UCSD-AML1 (cell line): ENCODE results near the gene VTI1A.

Source experiments
- DNase-seq: peaks from one replicate; lab custom pipeline; 2025; ENCODE audit not compliant: unreplicated experiment; lab: John Stamatoyannopoulos, UW

The VTI1A gene

DNA sequence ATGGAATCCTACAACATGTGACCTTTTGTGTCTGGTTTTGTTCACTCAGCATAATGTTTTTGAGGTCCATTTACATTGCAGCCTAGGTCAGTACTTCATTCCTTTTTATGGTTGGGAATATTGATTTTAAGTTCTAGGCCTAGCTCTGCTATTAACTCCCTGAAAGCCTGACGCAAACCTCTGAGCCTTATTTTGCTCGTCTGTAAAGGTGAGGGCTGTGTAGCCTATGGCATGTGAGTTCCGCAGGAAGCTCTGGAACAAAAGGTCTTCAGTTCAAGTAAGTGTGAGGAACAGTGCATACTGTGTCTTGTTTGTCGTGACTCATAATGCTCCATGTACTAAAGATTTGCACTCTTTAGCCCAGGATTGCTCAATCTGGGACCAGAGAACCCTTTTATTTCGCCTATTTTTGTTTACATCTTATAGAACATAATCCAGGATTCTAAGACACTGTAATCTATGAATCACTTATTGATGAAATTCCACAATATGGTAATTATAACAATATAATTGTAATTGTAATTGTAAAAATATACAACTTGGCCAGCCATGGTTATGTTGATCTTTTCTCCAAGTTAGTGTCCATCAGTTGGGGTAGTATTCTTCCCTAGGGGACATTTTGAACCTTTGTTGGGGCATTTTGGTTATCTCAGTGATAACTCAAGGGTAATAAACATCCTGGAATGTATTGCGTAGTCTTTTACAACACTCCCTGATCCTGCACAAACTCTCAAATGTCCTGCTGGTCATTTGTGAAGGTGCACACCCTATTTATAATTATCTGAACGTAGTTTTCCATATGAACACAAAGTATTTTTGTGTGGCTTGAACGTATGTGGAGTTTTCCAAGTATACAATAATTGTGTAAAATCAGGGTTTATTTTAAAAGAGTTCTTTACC is 184.7 kb downstream of the VTI1A start:
- no peak for DNase-seq

DNA sequence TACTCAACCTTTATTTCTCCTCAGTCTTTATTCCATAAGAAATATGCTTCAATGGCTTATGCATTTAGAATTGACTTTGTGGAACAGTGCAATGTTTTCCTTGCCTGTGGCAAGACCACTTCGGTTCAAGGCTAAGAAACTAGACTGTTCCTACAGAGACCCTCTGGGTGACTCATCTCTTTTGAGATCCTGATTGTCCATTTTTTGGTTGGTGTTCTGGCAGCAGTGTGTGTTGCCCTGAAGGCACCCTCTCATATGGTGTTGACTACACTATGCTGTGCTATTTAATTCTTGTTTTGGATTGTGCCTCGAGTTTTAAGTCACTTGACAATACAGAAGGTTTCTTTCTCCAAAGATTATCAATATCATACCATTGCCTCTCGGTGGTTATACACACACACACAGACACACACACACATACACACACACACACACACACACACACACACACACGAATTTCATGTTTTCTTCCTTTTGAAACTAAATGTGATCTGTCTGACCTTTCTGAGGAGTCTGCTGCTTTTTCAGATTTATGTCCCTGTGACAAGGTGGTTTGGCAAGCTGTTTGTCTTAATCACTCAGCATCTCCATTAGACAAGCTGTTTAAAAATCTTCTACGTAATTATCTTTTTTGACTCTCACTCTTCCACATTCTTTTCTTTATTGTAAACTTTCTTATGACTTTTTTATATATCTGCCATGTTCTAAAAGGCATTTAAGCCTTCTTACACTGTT is 187.2 kb downstream of the VTI1A start:
- DNase-seq: no peak

DNA sequence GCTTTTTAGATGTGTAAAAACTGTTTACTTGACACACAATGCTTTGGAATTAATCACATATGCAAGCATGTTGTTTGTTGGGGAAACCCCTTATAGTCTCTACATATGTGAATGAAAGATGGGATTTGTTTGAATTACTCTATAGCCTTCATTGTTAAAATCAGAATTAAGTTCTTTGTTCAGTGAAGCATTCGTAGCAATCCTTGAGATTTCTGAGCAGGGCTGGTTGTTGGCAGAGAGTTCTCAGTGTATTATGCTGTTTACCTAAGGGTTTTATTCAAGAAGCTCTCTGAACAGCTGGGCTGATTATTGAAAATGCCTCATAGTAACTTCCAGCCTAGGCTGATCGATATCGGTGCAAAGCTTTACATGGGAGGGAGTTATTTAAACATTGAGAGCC is 190.9 kb downstream of the VTI1A start:
- DNase-seq: no peak

DNA sequence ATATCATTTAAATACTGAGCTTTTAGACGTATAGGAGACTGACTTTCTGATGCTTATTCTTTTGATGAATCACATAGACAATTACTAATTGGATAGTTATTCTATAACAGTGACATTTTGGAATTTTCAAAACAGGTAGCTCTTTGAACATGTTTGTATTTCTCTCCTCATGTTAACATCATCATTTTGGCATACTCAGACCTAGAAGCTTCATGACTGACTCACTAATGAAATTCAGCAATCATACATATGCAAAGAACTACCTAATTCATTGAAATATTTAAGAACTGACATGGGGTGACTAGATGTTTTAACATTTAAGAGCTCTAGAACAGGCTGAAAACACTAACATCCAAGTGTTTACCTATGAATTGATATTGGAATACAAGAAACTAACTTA is 192.3 kb downstream of the VTI1A start:
- no peak for DNase-seq

DNA sequence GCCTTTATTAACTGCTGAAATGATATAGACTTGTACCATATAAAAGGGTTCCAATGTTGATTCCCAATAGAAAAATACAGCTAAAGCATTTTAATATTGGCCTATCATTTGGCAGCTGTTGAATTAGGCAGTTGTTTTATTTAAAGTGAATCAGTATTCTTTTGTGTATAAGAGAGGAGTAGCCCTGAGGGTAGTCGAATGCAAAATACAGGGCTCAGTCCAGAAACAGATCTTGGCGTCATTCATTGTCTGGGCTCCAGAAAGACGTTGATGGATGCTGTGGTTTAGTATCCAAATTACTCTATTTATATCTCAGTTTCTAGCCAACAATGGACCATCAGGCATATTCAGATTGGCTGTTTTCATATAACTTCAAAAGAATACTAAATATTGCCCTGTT is 193.6 kb downstream of the VTI1A start:
- no peak for DNase-seq

DNA sequence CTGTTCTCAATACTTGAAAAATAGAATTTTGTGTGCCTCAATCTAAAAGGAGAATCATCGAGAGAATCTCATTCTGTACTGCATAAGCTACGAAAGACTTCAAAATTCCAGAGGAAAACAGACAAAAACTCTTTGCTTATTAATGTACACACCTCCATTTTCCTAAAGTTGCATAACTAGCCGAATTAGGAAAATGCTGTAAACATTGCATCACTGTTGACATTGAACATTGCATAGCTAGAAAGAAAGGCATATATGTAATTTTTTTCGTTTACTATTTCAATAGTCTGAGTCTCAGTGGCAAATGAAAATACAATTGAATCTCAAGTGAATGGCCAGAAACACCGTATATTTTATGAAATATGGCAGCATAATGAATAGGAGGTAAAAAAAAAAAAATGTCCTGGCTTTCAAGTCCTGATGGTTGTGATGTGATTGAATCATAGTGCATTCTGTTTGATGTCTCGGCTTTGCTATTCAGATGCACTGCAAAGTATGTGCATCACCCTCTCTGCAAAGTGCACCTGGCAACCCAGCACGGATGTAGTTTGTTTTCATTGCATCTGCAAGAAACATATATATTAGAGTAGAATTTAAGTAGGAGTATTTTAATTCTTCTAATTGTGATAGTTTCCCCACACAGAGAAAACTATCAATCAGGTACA is 196.7 kb downstream of the VTI1A start:
- DNase-seq: no peak

DNA sequence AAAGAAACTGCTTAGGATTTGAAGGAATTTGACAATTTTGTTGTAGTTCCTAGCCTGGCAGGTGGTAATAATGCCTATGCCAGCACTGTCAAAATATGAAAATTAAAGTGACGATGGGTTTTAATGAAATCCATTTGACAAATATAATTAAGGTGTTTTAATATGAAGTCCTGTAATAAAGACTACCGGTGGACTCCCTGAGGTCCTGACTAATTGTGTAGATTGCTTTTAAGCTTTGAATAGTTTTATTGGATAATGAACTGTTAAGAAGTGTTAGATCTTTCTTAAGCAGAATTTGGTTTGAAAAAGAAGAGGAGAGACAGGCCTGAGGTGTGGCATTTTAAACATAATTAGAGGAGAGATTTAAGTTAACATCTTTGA is 197.2 kb downstream of the VTI1A start:
- DNase-seq: no peak

DNA sequence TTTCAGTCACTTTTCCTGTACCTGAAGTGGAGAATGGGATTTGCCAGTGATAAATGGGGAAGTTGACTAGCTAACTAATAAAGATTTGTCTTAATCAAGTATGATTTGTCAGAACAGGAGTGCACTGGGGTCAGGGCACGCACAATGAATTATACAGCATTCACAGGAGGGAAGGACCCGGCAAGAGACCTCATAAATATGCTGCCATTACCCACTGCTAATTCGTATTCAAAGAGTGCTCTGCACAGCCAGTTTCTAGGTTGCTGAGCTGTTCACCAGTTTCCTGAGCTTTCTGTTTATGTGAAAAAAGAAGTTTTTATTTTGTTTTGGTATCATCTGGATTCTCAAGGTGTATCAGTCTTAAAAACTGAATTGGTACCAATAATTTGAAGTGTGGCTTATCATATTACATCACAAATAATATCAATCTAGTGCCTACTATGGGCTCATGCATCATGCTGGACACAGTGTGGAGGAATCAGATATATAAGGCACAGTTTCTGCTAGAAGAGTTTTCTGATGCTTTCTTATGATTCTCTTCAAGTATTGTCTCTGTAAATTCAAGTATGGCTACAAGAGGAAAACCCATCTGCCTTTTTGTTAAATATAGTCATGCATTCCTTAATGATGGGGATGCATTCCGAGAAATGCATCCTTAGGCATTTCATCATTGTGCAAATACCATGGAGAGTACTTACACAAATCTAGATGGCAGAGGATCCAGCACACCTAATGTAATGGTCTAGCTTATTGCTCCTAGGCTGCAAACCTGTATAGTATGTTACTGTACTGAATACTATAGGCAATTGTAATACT is 202.2 kb downstream of the VTI1A start:
- DNase-seq: no peak

DNA sequence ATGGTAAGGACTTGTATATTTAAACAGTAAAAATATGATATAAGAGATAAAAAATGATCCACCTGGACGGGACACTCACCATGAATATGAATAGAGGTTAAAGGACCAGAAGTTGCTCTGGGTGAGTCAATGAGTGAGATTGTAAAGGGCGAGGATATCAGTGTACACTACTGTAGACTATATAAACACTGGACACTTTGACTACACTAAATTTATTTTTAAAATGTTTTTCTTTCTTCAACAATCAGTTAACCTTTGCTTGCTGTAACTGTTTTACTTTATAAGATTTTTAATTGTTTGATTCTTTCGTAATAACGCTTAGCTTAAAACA is 202.8 kb downstream of the VTI1A start:
- no peak for DNase-seq

DNA sequence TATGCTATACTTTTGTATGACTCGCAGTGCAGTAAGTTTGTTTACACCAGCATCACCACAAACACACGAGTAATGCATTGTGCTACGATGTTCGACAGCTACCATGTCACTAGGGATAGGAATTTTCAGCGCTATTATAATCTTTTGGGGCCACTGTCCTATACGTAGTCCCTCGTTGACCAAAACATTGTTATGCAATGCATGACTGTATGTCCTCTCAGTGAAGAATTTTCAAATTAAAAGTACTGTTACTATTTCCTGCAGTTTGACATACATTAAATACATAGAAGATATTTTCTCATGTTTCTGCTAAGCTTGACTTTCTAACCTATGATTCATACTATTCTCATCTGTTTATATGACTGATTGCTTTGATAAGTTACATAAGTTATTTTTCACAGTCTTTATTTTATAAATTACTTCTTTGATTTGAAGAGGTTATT is 203.6 kb downstream of the VTI1A start:
- DNase-seq: no peak

DNA sequence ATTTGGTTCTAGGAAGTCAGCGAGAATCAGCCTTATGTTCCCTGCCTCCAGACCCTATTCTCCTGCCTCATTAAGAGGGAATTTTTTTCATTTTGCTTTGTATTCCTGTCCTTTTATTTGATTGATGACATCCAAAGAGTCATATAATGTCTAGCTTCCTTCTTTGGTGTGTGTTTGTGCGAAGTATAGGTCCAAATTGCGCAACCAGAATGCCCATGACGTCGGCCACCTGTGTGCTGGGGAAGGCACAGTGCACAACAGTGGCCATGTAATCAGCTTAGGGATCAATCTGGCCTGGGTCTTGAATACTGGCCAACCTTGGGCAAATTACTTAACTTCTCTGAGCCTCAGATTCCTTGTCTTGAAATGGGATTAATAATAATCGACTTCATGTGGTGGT is 206.2 kb downstream of the VTI1A start:
- DNase-seq: no peak

DNA sequence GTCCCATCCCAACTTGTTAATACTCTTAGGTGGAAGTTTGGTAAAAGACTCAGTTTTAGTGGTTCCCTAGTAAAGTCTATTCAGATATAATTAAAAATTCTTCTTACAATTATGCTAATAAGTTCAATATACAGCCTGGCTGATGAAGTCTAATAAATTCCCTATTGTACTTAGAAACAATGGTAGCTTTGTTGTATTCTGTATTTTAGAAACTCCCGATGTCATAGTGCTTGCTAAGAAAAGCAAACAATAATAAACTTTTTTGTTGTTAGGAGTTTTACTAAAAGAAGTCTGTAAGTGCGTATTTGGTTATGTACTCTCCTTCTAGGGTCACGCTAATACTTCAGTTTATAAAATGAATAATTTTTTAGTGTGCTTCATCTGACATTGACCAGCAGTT is 206.8 kb downstream of the VTI1A start:
- no peak for DNase-seq

DNA sequence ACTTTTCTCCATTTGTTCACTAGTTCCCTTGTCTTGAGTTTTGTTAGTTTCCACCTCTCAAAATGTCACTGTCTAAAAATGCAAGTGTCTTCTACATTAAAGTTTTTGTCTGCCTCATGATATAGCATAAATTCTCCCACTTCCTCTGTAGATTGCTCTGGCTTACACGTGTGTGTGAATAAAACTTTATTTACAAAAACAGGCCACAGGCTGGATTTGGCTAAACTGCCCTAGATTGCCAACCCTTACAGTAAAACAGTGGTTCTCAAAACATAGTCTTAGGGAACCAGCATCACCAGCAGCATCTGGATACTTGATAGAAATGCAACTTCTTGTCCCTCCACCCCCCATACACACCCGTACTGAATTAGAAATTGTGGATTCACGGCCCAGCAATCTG is 207.8 kb downstream of the VTI1A start:
- DNase-seq: no peak

DNA sequence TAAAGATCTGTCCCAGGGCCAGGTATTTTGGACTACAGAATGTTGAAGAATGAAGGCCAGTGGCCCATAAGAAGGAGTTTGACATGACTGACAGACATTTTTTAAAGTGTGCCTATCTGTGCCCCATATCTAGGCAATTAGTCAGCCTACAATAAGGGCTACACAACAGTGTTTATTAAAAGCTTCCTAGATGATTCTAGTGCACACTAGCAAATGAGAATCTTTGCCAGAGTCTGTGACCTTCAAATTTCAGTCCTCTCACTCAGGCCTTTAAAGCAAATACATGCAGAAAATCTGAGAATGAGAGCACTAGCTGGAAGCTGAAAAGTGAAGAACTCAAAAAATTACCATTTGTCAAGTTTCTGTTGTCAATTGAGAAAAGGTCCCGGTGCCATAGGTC is 208.7 kb downstream of the VTI1A start:
- no peak for DNase-seq

DNA sequence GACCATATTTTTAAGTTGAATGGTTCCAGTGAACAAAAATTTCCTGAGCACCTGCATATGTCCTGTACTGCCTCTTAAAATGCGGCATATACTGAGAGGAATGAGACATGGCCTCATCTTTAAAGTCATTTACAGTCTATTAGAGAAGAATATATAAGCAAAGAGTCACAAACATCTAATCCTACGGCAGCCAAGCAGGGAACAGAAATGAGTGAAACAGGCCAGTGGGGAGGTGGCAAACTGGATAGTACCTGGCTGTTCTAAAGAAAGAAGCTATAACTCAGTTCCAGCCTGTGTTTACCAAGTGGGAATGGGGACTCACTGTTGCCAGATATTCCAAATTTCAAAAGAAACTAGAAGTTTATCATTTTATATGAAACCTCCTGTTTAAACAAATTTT is 211.4 kb downstream of the VTI1A start:
- no peak for DNase-seq

DNA sequence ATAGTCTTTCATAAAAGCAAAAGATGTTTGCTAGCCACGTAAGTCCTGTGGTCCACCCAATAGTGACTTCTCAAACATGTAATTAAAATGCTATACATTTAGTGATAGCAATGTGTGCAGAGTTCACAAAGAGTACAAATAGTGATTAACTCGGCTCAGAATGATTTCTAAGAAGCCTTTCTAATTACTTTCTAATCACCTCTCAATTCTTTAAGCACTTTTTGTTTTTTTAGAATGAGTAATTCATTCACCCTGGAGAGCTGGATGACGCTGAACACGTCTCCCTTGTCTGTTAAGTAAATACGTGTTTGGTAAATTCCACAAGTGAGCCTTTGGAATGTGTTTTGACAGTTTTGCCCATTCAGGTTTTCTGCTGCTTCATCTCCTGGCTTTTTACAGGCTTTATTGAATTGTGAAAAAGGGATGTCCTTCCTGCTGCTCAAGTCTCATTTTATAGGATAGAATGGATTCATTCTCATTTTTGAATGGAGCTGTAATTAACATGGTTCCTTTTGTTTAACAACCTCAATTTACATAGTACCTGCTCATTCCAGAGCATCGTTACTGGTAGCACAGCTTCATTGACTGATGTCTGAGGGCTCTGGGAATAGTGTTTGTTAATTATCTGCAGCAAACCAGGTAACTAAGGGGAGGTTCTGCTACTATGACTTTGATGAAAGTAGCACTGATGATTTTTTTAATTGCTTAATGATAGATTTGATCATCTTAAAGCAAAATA is 212.1 kb downstream of the VTI1A start:
- DNase-seq: no peak

DNA sequence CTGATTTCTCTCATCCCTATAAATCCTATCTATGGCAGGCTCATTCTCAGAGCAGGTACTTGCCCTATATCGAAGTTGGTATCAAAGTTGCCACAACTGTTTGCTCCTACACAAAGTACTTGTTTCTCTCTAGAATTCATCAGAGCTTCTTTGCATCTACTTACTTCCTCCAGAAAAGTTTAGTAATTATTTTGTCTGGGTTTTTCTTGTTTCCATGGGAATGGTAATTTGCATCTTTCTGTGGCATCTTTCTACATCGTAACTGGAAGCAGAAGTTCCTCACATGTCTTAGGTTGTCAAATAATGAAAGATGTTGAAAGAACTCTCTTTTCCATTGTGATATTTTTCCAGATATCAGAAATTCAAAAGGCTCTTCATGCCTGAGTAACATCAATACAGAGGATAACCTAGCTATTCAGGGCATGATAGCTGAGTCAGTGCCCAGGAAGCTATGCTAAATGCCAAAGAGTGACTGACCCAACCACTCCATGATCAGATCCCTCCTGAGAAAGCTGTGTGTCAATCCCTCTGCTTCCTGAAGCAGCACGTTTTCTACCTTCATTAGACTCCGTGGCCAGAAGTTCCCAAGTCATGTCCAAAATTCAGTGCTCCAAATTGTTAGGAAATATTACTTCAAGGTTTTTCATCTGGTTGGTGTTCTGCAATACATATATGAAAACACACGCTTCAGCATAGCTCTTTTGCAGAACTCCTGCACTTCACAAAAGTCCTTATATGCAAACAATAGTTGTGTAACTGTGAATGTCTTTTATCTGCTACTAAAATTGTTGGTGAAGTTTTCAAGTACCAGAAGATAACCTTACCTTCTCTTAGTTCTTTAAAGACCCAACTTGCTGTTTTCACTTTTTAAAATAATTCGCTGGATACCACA is 216.5 kb downstream of the VTI1A start:
- DNase-seq: no peak

DNA sequence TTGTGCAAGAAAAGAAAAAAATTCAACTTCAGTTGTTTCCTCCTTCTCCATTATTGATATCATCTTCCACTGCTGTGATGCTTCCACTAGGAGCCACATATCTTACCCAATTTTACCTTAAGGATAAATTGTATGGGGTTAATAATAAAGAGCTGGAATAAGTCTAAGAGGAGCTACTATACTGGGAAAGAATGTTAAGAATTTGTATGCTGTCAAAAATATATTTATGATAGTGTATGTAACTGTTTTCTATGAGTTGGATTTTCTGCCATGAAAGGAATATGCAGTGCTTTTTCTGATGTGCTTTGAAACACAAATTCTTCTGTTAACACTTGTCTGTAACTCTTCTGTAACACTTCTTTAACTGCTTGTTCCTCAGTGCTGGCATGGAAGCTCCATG is 219.1 kb downstream of the VTI1A start:
- no peak for DNase-seq

DNA sequence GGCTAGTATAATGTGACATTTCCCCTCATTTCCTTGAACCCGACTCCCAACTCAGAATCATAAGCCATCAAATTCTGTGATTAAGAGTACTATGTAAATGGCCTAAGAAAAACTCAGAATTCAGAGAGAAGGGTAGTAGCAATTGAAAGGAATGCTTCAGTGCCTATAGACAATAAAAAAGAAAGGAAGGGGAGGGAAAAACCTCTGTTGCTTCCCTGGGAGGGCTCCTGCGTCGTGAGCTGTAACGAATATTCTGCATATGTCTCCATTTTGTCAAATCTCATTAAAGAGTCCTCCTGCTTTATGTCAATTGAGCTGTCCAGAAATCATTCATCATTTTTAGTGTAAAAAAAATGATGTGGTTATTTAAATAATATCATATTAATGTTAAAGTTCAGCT is 223.0 kb downstream of the VTI1A start:
- DNase-seq: no peak

DNA sequence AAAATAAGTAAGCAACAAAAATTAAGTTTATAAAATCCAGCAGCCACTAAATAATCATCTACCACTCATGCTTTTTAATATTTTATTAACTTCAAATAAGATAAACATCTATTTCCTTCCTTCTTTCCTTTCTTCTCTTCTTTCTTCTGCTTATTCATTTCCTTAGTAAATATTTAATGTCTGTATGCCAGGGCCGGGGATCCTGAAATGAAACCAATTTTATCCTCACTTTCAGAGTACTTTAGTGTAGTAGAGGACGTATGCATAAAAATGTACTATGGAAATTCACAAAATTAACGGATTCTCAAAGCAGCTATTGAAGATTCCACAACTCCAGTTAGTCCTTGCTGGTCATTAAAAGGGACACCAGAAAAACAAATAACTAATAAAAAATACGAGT is 224.7 kb downstream of the VTI1A start:
- DNase-seq: no peak
